H9 (cell line): Measurements from ENCODE around the gene C10orf95. TPM values are rescaled to one million over a fixed set of nuclear protein-coding genes. Genes with fewer than 3 reads are reported as not detected.
A peak's percentile ranks its signal among the peaks of the same experiment; 100 is the strongest.

ENCODE experiments used
- DNase-seq: peaks from one replicate; pipeline ENCODE4 v3.0.0-alpha.2; 2017
- H2AFZ ChIP-seq: one replicate; pipeline ENCODE4 v1.6.1; 2013; ENCODE audit warnings: mild to moderate bottlenecking, low read length, control low read depth, moderate library complexity
- H2AK5ac ChIP-seq: 2 replicates; pipeline ENCODE4 v1.6.1; 2013; ENCODE audit warnings: low read length, control low read depth, mixed read lengths; ENCODE audit not compliant: insufficient read length
- H2BK120ac ChIP-seq: one replicate; pipeline ENCODE4 v1.6.1; 2013; ENCODE audit warnings: low read depth, mild to moderate bottlenecking, low read length, control low read depth, inconsistent platforms; ENCODE audit not compliant: poor library complexity, severe bottlenecking
- H2BK12ac ChIP-seq: 2 replicates; pipeline ENCODE4 v1.6.1; 2013; ENCODE audit warnings: low read length, control low read depth, mixed read lengths, low read depth; ENCODE audit not compliant: insufficient read length
- H2BK15ac ChIP-seq: 2 replicates; pipeline ENCODE4 v1.6.1; 2013; ENCODE audit warnings: low read depth, low read length, control low read depth
- H2BK20ac ChIP-seq: one replicate; pipeline ENCODE4 v1.6.1; 2013; ENCODE audit warnings: low read depth, mild to moderate bottlenecking, low read length, control low read depth, inconsistent platforms; ENCODE audit not compliant: poor library complexity, severe bottlenecking
- H2BK5ac ChIP-seq: 2 replicates; pipeline ENCODE4 v1.6.1; 2013; ENCODE audit warnings: low read length, control low read depth, mixed read lengths; ENCODE audit not compliant: insufficient read length
- H3K14ac ChIP-seq: 2 replicates; pipeline ENCODE4 v1.6.1; 2013; ENCODE audit warnings: low read length, control low read depth; ENCODE audit not compliant: insufficient read depth
- H3K18ac ChIP-seq: 2 replicates; pipeline ENCODE4 v1.6.1; 2013; ENCODE audit warnings: low read depth, mild to moderate bottlenecking, mixed read lengths, low read length, control low read depth; ENCODE audit not compliant: insufficient read length
- H3K23ac ChIP-seq: 2 replicates; pipeline ENCODE4 v1.6.1; 2013; ENCODE audit warnings: low read length, control low read depth, mixed read lengths, low read depth; ENCODE audit not compliant: insufficient read length
- H3K23me2 ChIP-seq: 2 replicates; pipeline ENCODE4 v1.6.1; 2013; ENCODE audit warnings: low read depth, mild to moderate bottlenecking, mixed read lengths, low read length, control low read depth; ENCODE audit not compliant: insufficient read length, poor library complexity, severe bottlenecking
- H3K27ac ChIP-seq: 2 replicates; pipeline ENCODE4 v1.5.1; 2013; ENCODE audit warnings: low read length, control low read depth, mixed read lengths, low read depth; ENCODE audit not compliant: insufficient read length
- H3K27me3 ChIP-seq: 2 replicates; pipeline ENCODE4 v1.6.1; 2013; ENCODE audit warnings: low read length, control low read depth, inconsistent platforms; ENCODE audit not compliant: insufficient read depth
- H3K4ac ChIP-seq: 2 replicates; pipeline ENCODE4 v1.6.1; 2013; ENCODE audit warnings: low read depth, mild to moderate bottlenecking, control low read depth, inconsistent platforms, low read length, moderate library complexity
- H3K4me1 ChIP-seq: 2 replicates; pipeline ENCODE4 v1.6.1; 2013; ENCODE audit warnings: low read length, control low read depth, inconsistent platforms; ENCODE audit not compliant: insufficient read depth
- H3K4me2 ChIP-seq: 2 replicates; pipeline ENCODE4 v1.6.1; 2013; ENCODE audit warnings: low read length, control low read depth, mixed read lengths; ENCODE audit not compliant: insufficient read length, insufficient read depth
- H3K56ac ChIP-seq: 2 replicates; pipeline ENCODE4 v1.6.1; 2013; ENCODE audit warnings: low read depth, mild to moderate bottlenecking, mixed read lengths, low read length, control low read depth; ENCODE audit not compliant: insufficient read length
- H3K79me1 ChIP-seq: 2 replicates; pipeline ENCODE4 v1.6.1; 2013; ENCODE audit warnings: low read depth, mild to moderate bottlenecking, moderate library complexity, low read length, control low read depth, inconsistent platforms; ENCODE audit not compliant: insufficient read depth, poor library complexity, severe bottlenecking
- H3K79me2 ChIP-seq: 2 replicates; pipeline ENCODE4 v1.6.1; 2013; ENCODE audit warnings: low read length, control low read depth, inconsistent platforms; ENCODE audit not compliant: insufficient read depth
- H3K9ac ChIP-seq: 2 replicates; pipeline ENCODE4 v1.6.1; 2013; ENCODE audit warnings: low read length, control low read depth, mixed read lengths; ENCODE audit not compliant: insufficient read length; ENCODE audit errors: extremely low read depth
- H3K9me3 ChIP-seq: one replicate; pipeline ENCODE4 v1.6.1; 2013; ENCODE audit warnings: low read depth, low read length, inconsistent platforms; ENCODE audit not compliant: control insufficient read depth
- H3T11ph ChIP-seq: one replicate; pipeline ENCODE4 v1.6.1; 2013; ENCODE audit warnings: mild to moderate bottlenecking, low read length, control low read depth, inconsistent platforms
- H4K20me1 ChIP-seq: one replicate; pipeline ENCODE4 v1.6.1; 2013; ENCODE audit not compliant: control insufficient read depth, insufficient read length, insufficient read depth
- H4K5ac ChIP-seq: 2 replicates; pipeline ENCODE4 v1.6.1; 2013; ENCODE audit warnings: low read depth, mild to moderate bottlenecking, mixed read lengths, low read length, control low read depth; ENCODE audit not compliant: insufficient read length
- H4K8ac ChIP-seq: replicated peaks from 2 replicates; pipeline ENCODE4 v1.6.1; 2013; ENCODE audit warnings: low read length, control low read depth, mixed read lengths, low read depth; ENCODE audit not compliant: insufficient read length
- H4K91ac ChIP-seq: 2 replicates; pipeline ENCODE4 v1.6.1; 2013; ENCODE audit warnings: low read depth, mild to moderate bottlenecking, moderate library complexity, mixed read lengths, low read length, control low read depth; ENCODE audit not compliant: insufficient read length
- H3K27ac Mint-ChIP-seq, 3 experiments: 2 replicates in 2 of 3; 3 replicates in 1 of 3; pipeline ENCODE4 v1.8.0; 2020 to 2021; ENCODE audit warnings: mixed read lengths in 3 of 3, mild to moderate bottlenecking in 1 of 3, moderate library complexity in 1 of 3
- H3K27me3 Mint-ChIP-seq: 2 replicates; pipeline ENCODE4 v1.8.0; 2021; ENCODE audit warnings: low read depth, mild to moderate bottlenecking, moderate library complexity, mixed read lengths
- H3K36me3 Mint-ChIP-seq, 3 experiments: 2 replicates in 2 of 3; 3 replicates in 1 of 3; pipeline ENCODE4 v1.8.0; 2020 to 2021; ENCODE audit warnings: low read depth in 3 of 3, mixed read lengths in 3 of 3; ENCODE audit not compliant: insufficient read depth in 1 of 3
- H3K4me1 Mint-ChIP-seq, 2 experiments: 2 replicates each; pipeline ENCODE4 v1.8.0; 2020; ENCODE audit warnings: mixed read lengths in 2 of 2
- H3K4me3 Mint-ChIP-seq, 2 experiments: 2 replicates in 1 of 2; 3 replicates in 1 of 2; pipeline ENCODE4 v1.8.0; 2020 to 2021; ENCODE audit warnings: mild to moderate bottlenecking in 2 of 2, mixed read lengths in 2 of 2, moderate library complexity in 1 of 2
- H3K9me3 Mint-ChIP-seq, 2 experiments: 2 replicates in 1 of 2; 3 replicates in 1 of 2; pipeline ENCODE4 v1.8.0; 2020; ENCODE audit warnings: mild to moderate bottlenecking in 2 of 2, mixed read lengths in 2 of 2, moderate library complexity in 1 of 2
- CTCF ChIP-seq: fragments of 200-600 bp; sonication (generic); conservative IDR thresholded peaks from 3 replicates; pipeline ENCODE4 v1.8.0; 2021; ENCODE audit warnings: antibody characterized with exemption, mild to moderate bottlenecking
- WGBS: extraction: QIAGEN DNeasy Blood & Tissue Kit; methylation state at CpG from one replicate; pipeline ENCODE4 v1.1.7; 2013; ENCODE audit warnings: missing lambda C conversion rate, low lambda C conversion rate, mixed read lengths; ENCODE audit not compliant: insufficient read length; ENCODE audit errors: extremely low coverage; 5-methylcytosine and 5-hydroxymethylcytosine counted together
- total RNA-seq: library from RNA; stranded (reverse); gene quantifications from 2 replicates; pipeline ENCODE4 v1.2.1, GENCODE V29; 2021

Gene C10orf95
- total RNA-seq, 1 experiment from 2014 or later, result not detected

- Mint-ChIP-seq H3K4me3 (no peak overlapping the region), H3K27me3 (peaks cover 67% of the 10 kb centered on the region), H3K27ac (peak overlapping the region in 1 of 3 experiments; percentile 59; a peak in 1 of 7 replicates), H3K36me3 (peaks cover 2 to 5% (median 3%) of the 10 kb centered on the region in 3 experiments; a peak in 3 of 7 replicates), H3K4me1 (peaks cover 20 to 23% of the 10 kb centered on the region in 2 experiments), H3K9me3 (peaks cover 0 to 4% of the 10 kb centered on the region in 2 experiments; a peak in 1 of 5 replicates)
- Histone ChIP-seq H2AFZ (no peak overlapping the region), H3K27ac (no peak overlapping the region), H4K20me1 (peaks cover 2% of the 10 kb centered on the region), H3K56ac (no peak overlapping the region), H4K5ac (no peak overlapping the region), H2BK12ac (no peak overlapping the region), H2AK5ac (no peak overlapping the region), H2BK120ac (no peak overlapping the region), H3K4me1 (peaks cover 3% of the 10 kb centered on the region; the same call in 1 of the 2 replicates), H3K9ac (no peak overlapping the region), H2BK20ac (no peak overlapping the region), H3K23ac (no peak overlapping the region), H4K8ac (no peak overlapping the region), H3K27me3 (peaks cover 27% of the 10 kb centered on the region; the same call in 1 of the 2 replicates), H2BK5ac (no peak overlapping the region), H3T11ph (no peak overlapping the region), H3K4ac (no peak overlapping the region), H3K79me2 (no peaks in the 10 kb centered on the region), H2BK15ac (no peak overlapping the region), H3K14ac (no peak overlapping the region), H3K23me2 (peaks cover 3% of the 10 kb centered on the region), H3K18ac (no peak overlapping the region), H3K4me2 (no peak overlapping the region), H3K9me3 (no peaks in the 10 kb centered on the region), H4K91ac (no peak overlapping the region), H3K79me1 (no peaks in the 10 kb centered on the region)
- no CpG with 5 or more reads among the region's 2 CpGs for WGBS
- no peak for DNase-seq
- no peak for TF ChIP-seq CTCF
Measured at GRCh38 chr10:102406815-102407214, 44.5 kb downstream of the C10orf95 start.
